Measurements from ENCODE around the gene PCDHA3. TPM values are rescaled to one million over a fixed set of nuclear protein-coding genes. Genes with fewer than 3 reads are reported as not detected.
A peak's percentile ranks its signal among the peaks of the same experiment; 100 is the strongest.

The PCDHA3 gene
- total RNA-seq (under 1 TPM; 0.31 to 0.74 TPM), polyA plus RNA-seq (under 1 TPM; 0.07 to 0.22 TPM)
- long read RNA-seq, donor 1 = 0 reads
- long read RNA-seq, donor 2 = 0 reads
- long read RNA-seq, donor 3, full-length matches to known transcripts = 2 of 2 reads
- long read RNA-seq, donor 3, partial matches to known transcripts = 0 of 2 reads
- long read RNA-seq, donor 3, other reads (novel, unspliced or antisense) = 0 of 2 reads
- long read RNA-seq, donor 4 = 0 reads
- long read RNA-seq, donor 5 = 0 reads

- WGBS, 2 donors = 18 to 19% methylated on average over 29 of the region's 29 CpGs
- ATAC-seq (ENCODE audit: insufficient read depth, low FRiP score) (no peak), DNase-seq (peak in 2 of 3 donors; percentile 16 to 45)
- Histone ChIP-seq H3K4me3 (peak within 1 kb of the TSS; percentile 16), H3K9ac (ENCODE audit: insufficient read depth in 1 of 2, low read length in 2 of 2) (no peak within 1 kb of the TSS), H3K4me1 (ENCODE audit: control insufficient read depth in 5 of 5, insufficient read depth in 5 of 5, low read length in 5 of 5) (peaks cover 0 to 2% (median 0%) of the 10 kb centered on the region in 5 donors), H3K27me3 (ENCODE audit: control insufficient read depth in 3 of 3, insufficient read depth in 3 of 3, low read length in 2 of 3) (no peaks in the 10 kb centered on the region), H3K27ac (ENCODE audit: low read depth in 1 of 2, low read length in 1 of 2) (no peak within 1 kb of the TSS), H3K9me3 (ENCODE audit: control insufficient read depth in 4 of 4, insufficient read depth in 3 of 4, low read length in 3 of 4) (peaks cover 0 to 31% (median under 1%) of the 10 kb centered on the region in 4 donors), H3K36me3 (ENCODE audit: control insufficient read depth in 4 of 4, insufficient read depth in 4 of 4, low read length in 4 of 4) (no peaks in the 10 kb centered on the region)
- no peak for TF ChIP-seq CTCF (IDR thresholded peaks at IDR 0.05; ENCODE audit: control extremely low read depth, extremely low read depth)
Observed at GRCh38 chr5:140800816-140801493, at the start of gene PCDHA3. Gene PCDHA3, plus strand, starts transcription at chr5:140801057.

GRCh38 chr5:140753561-140753960, 47.3 kb upstream of the PCDHA3 start:
- WGBS, 2 donors = 80 to 95% methylated on average over 5 of the region's 5 CpGs
- H3K9me3 ChIP-seq (ENCODE audit: control insufficient read depth in 4 of 4, insufficient read depth in 3 of 4, low read length in 3 of 4) = peaks cover 0 to 19% (median 10%) of the 10 kb centered on the region in 4 donors
- no peaks in the 10 kb centered on the region for H3K4me1 ChIP-seq (ENCODE audit: control insufficient read depth in 5 of 5, insufficient read depth in 5 of 5, low read length in 5 of 5)
- no peak overlapping the region for H3K9ac ChIP-seq (ENCODE audit: insufficient read depth in 1 of 2, low read length in 2 of 2)
- no peak for TF ChIP-seq CTCF (IDR thresholded peaks at IDR 0.05; ENCODE audit: control extremely low read depth, extremely low read depth)
- H3K4me3 ChIP-seq = no peak overlapping the region
- no peaks in the 10 kb centered on the region for H3K27me3 ChIP-seq (ENCODE audit: control insufficient read depth in 3 of 3, insufficient read depth in 3 of 3, low read length in 2 of 3)
- DNase-seq (no peak), ATAC-seq (ENCODE audit: insufficient read depth, low FRiP score) (no peak)
- H3K36me3 ChIP-seq (ENCODE audit: control insufficient read depth in 4 of 4, insufficient read depth in 4 of 4, low read length in 4 of 4) = no peaks in the 10 kb centered on the region
- H3K27ac ChIP-seq (ENCODE audit: low read depth in 1 of 2, low read length in 1 of 2) = no peak overlapping the region

GRCh38 chr5:140764177-140764973, 36.5 kb upstream of the PCDHA3 start:
- TF ChIP-seq CTCF (IDR thresholded peaks at IDR 0.05; ENCODE audit: control extremely low read depth, extremely low read depth) = no peak
- H3K4me1 ChIP-seq (ENCODE audit: control insufficient read depth in 5 of 5, insufficient read depth in 5 of 5, low read length in 5 of 5) = no peaks in the 10 kb centered on the region
- no peak overlapping the region for H3K9ac ChIP-seq (ENCODE audit: insufficient read depth in 1 of 2, low read length in 2 of 2)
- H3K4me3 ChIP-seq = no peak overlapping the region
- ATAC-seq (ENCODE audit: insufficient read depth, low FRiP score) (no peak), DNase-seq (no peak)
- no peak overlapping the region for H3K27ac ChIP-seq (ENCODE audit: low read depth in 1 of 2, low read length in 1 of 2)
- WGBS, 2 donors = 90 to 92% methylated on average over 2 of the region's 2 CpGs
- H3K36me3 ChIP-seq (ENCODE audit: control insufficient read depth in 4 of 4, insufficient read depth in 4 of 4, low read length in 4 of 4) = no peaks in the 10 kb centered on the region
- peaks cover 2 to 44% (median 31%) of the 10 kb centered on the region in 4 donors for H3K9me3 ChIP-seq (ENCODE audit: control insufficient read depth in 4 of 4, insufficient read depth in 3 of 4, low read length in 3 of 4)
- H3K27me3 ChIP-seq (ENCODE audit: control insufficient read depth in 3 of 3, insufficient read depth in 3 of 3, low read length in 2 of 3) = no peaks in the 10 kb centered on the region
